Subcutaneous abdominal adipose tissue (tissue), 5 donors: ENCODE results near the gene AGAP1.

Experiments
- H3K27ac ChIP-seq: one replicate; pipeline ENCODE4 v1.7.0; 2013; ENCODE audit warnings: low read depth, mild to moderate bottlenecking, inconsistent platforms, low read length, moderate library complexity
- H3K27me3 ChIP-seq, 5 donors: one replicate each; pipeline ENCODE4 v1.7.0; 2013; ENCODE audit warnings: low read length in 5 of 5, inconsistent platforms in 1 of 5; ENCODE audit not compliant: control insufficient read depth in 5 of 5, insufficient read depth in 4 of 5
- H3K36me3 ChIP-seq, 5 donors: one replicate each; pipeline ENCODE4 v1.7.0; 2013; ENCODE audit warnings: low read length in 5 of 5; ENCODE audit not compliant: control insufficient read depth in 5 of 5, insufficient read depth in 5 of 5
- H3K4me1 ChIP-seq, 5 donors: one replicate each; pipeline ENCODE4 v1.7.0; 2013; ENCODE audit warnings: low read length in 5 of 5, mild to moderate bottlenecking in 3 of 5, moderate library complexity in 1 of 5; ENCODE audit not compliant: control insufficient read depth in 5 of 5, insufficient read depth in 5 of 5
- H3K4me3 ChIP-seq, 5 donors: one replicate each; pipeline ENCODE4 v1.7.0; 2013; ENCODE audit warnings: low read length in 5 of 5, low read depth in 1 of 5
- H3K9ac ChIP-seq, 5 donors: one replicate each; pipeline ENCODE4 v1.7.0; 2013; ENCODE audit warnings: low read length in 5 of 5, mild to moderate bottlenecking in 4 of 5, moderate library complexity in 3 of 5
- H3K9me3 ChIP-seq, 5 donors: one replicate each; pipeline ENCODE4 v1.7.0; 2013; ENCODE audit warnings: low read length in 5 of 5; ENCODE audit not compliant: control insufficient read depth in 5 of 5
- donor health status: healthy.
- donor health status: healthy.
- donor health status: healthy.
- donor health status: healthy.
- donor health status: healthy.

Gene AGAP1

GRCh38 chr2:235537186-235537585, 43.3 kb downstream of the AGAP1 start:
- H3K9ac ChIP-seq: no peak overlapping the region
- no peaks in the 10 kb centered on the region for H3K36me3 ChIP-seq
- H3K27me3 ChIP-seq: no peaks in the 10 kb centered on the region
- H3K4me1 ChIP-seq: peaks cover 0 to 2% (median 0%) of the 10 kb centered on the region in 5 donors
- H3K9me3 ChIP-seq: no peaks in the 10 kb centered on the region
- H3K27ac ChIP-seq: no peak overlapping the region
- H3K4me3 ChIP-seq: no peak overlapping the region

DNA sequence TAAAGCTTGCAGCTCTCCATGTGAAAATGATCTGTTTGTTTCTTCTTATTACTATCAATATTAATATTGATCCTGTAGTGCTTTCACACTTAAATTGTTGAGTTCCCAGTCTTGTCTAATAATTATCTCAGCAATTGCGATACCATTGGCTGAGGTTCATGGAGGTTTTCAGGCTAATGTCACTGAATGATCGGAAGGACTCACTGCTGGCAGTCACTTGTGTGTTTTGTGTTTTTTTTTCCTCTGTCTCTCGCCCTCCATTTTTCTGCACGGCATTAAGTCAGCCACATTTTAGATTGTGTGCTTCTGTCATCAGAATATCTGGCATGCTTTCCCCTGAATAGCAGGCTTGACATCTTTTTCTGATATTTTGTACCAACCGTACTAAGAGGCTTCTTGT, 43.7 kb downstream of the AGAP1 start:
- Histone ChIP-seq H3K27me3 (no peaks in the 10 kb centered on the region), H3K9me3 (no peaks in the 10 kb centered on the region), H3K4me3 (no peak overlapping the region), H3K9ac (no peak overlapping the region), H3K36me3 (no peaks in the 10 kb centered on the region), H3K27ac (no peak overlapping the region), H3K4me1 (peaks cover 0 to 2% (median 0%) of the 10 kb centered on the region in 5 donors)

DNA sequence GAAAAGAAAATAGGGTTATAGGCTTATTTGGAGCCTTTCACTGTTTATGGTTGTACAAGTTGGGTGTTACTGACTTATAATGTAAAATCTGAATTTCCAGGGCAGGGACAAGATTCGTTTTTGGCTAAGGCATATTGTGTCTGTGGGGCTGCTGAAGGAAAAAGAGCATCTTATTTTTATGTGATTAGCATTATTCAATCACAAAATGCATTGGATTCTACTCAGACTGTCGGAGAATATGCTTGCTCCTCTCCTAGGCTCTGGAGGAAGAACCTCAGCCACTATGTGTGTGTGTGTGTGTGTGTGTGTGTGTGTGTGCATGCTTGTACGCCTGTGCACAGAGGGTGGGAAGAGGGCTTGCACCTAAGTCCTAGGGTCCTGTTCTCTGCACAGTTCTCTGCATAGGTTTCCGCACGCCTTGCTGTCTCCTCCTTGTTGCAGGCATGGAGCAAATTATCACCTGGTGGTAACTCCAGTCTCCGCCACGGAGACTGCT, 44.3 kb downstream of the AGAP1 start:
- Histone ChIP-seq H3K9me3 (no peaks in the 10 kb centered on the region), H3K27ac (no peak overlapping the region), H3K36me3 (no peaks in the 10 kb centered on the region), H3K27me3 (no peaks in the 10 kb centered on the region), H3K4me1 (peaks cover 0 to 2% (median 0%) of the 10 kb centered on the region in 5 donors), H3K9ac (no peak overlapping the region), H3K4me3 (no peak overlapping the region)

GRCh38 chr2:235538981-235539380, 45.1 kb downstream of the AGAP1 start:
- Histone ChIP-seq H3K27me3 (no peaks in the 10 kb centered on the region), H3K4me3 (no peak overlapping the region), H3K9me3 (no peaks in the 10 kb centered on the region), H3K9ac (no peak overlapping the region), H3K4me1 (peaks cover 0 to 2% (median 0%) of the 10 kb centered on the region in 5 donors), H3K27ac (no peak overlapping the region), H3K36me3 (no peaks in the 10 kb centered on the region)

GRCh38 chr2:235539773-235540172, 45.9 kb downstream of the AGAP1 start:
- Histone ChIP-seq H3K4me1 (peaks cover 0 to 2% (median 0%) of the 10 kb centered on the region in 5 donors), H3K9ac (no peak overlapping the region), H3K9me3 (no peaks in the 10 kb centered on the region), H3K27me3 (no peaks in the 10 kb centered on the region), H3K27ac (no peak overlapping the region), H3K4me3 (no peak overlapping the region), H3K36me3 (no peaks in the 10 kb centered on the region)

GRCh38 chr2:235541016-235541415, 47.2 kb downstream of the AGAP1 start:
- Histone ChIP-seq H3K27ac (no peak overlapping the region), H3K9ac (no peak overlapping the region), H3K4me3 (no peak overlapping the region), H3K4me1 (peaks cover 0 to 9% (median 0%) of the 10 kb centered on the region in 5 donors), H3K27me3 (no peaks in the 10 kb centered on the region), H3K36me3 (no peaks in the 10 kb centered on the region), H3K9me3 (no peaks in the 10 kb centered on the region)

- Histone ChIP-seq H3K4me3 (no peak overlapping the region), H3K4me1 (peaks cover 0 to 9% (median 0%) of the 10 kb centered on the region in 5 donors), H3K9me3 (no peaks in the 10 kb centered on the region), H3K36me3 (no peaks in the 10 kb centered on the region), H3K27ac (no peak overlapping the region), H3K9ac (no peak overlapping the region), H3K27me3 (no peaks in the 10 kb centered on the region)
Observed at GRCh38 chr2:235541838-235542549, 48.2 kb downstream of the AGAP1 start.

- H3K9me3 ChIP-seq: no peaks in the 10 kb centered on the region
- no peak overlapping the region for H3K4me3 ChIP-seq
- H3K27ac ChIP-seq: no peak overlapping the region
- no peaks in the 10 kb centered on the region for H3K36me3 ChIP-seq
- no peaks in the 10 kb centered on the region for H3K27me3 ChIP-seq
- no peak overlapping the region for H3K9ac ChIP-seq
- H3K4me1 ChIP-seq: peaks cover 0 to 9% (median 0%) of the 10 kb centered on the region in 5 donors
Observed at GRCh38 chr2:235542733-235543127, 48.9 kb downstream of the AGAP1 start.

DNA sequence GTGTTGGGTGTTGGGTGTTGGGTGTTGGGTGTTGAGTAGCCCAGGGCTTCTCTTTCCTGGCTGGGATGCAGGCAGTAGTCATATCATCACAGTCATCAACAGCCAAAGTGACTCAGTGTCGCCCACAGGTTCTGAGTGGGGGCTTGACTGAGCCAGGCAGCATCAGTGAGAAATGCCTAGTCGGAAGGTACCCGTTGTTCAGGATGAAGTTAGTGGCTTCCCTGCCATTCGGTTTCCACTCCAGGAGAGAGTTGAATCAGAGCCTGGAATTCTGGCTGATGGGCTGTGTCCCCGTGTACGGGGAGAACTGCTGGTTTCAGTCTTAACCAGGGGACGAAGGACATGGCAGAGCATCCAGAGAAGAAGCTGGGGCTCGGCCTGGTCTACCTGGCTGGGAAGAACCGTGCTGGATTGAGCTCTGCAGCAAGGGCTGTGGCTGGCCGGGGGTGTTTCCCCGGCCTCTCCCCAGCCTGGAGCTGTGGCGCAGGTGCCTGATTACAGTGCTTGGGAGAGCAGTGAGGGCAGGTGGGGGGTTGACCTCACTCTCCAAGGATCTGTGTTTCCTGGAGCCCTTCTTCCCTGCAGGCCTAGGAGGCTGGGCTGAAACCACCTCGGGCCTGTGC, 49.4 kb downstream of the AGAP1 start:
- H3K27ac ChIP-seq: no peak overlapping the region
- H3K4me3 ChIP-seq: no peak overlapping the region
- H3K4me1 ChIP-seq: peaks cover 0 to 9% (median 0%) of the 10 kb centered on the region in 5 donors
- H3K36me3 ChIP-seq: no peaks in the 10 kb centered on the region
- H3K9ac ChIP-seq: no peak overlapping the region
- no peaks in the 10 kb centered on the region for H3K9me3 ChIP-seq
- no peaks in the 10 kb centered on the region for H3K27me3 ChIP-seq

GRCh38 chr2:235543851-235544688, 50.2 kb downstream of the AGAP1 start:
- Histone ChIP-seq H3K27me3 (no peaks in the 10 kb centered on the region), H3K4me1 (peaks cover 0 to 13% (median 0%) of the 10 kb centered on the region in 5 donors), H3K4me3 (no peak overlapping the region), H3K9ac (no peak overlapping the region), H3K9me3 (no peaks in the 10 kb centered on the region), H3K27ac (no peak overlapping the region), H3K36me3 (no peaks in the 10 kb centered on the region)
